ENCODE measurements around the gene OMA1.
"Not testable (repeated sequence)": the region's sequence is repeated elsewhere in the genome, so short reads cannot be mapped to it uniquely, and the experiment has no call there.

Gene OMA1

GRCh38 chr1:58570094-58570493 lies 23.6 kb upstream of the OMA1 start:
- CTCF ChIA-PET: interaction anchor here (1.8 kb wide), 1 partner anchor 83 kb away, joined by 9 read pairs; no protein-coding TSS in a partner anchor
- no peak for DNase-seq (ENCODE audit: extremely low spot score)
- POLR2A ChIA-PET: no interaction called here

GRCh38 chr1:58568911-58569310 lies 22.4 kb upstream of the OMA1 start:
- ChIA-PET POLR2A (interaction anchor here (0.9 kb wide), 1 partner anchor 22 kb away, joined by 3 read pairs; the partner anchor contains the start of gene OMA1), CTCF (interaction anchor here (1.1 to 2.3 kb wide), 4 partner anchors 12 to 83 kb away, joined by 3 to 9 read pairs (median 6); no protein-coding TSS in a partner anchor)
- no peak for DNase-seq (ENCODE audit: extremely low spot score)
- no peak for TF ChIP-seq CTCF (IDR thresholded peaks at IDR 0.05; ENCODE audit: control extremely low read depth, extremely low read depth, low read depth, missing control alignments)

More at GRCh38 chr1:58570094-58570493, 23.6 kb upstream of the OMA1 start:
- no peak for TF ChIP-seq CTCF (IDR thresholded peaks at IDR 0.05; ENCODE audit: control extremely low read depth, extremely low read depth, low read depth, missing control alignments)

GRCh38 chr1:58568271-58568860 lies 21.8 kb upstream of the OMA1 start:
- CTCF ChIA-PET: interaction anchor here (1.1 to 2.3 kb wide), 5 partner anchors 12 to 84 kb away, joined by 3 to 9 read pairs (median 7); partner anchors contain the start of gene OMA1
- no peak for TF ChIP-seq CTCF (IDR thresholded peaks at IDR 0.05; ENCODE audit: control extremely low read depth, extremely low read depth, low read depth, missing control alignments)
- POLR2A ChIA-PET: interaction anchor here (0.9 kb wide), 1 partner anchor 22 kb away, joined by 3 read pairs; the partner anchor contains the start of gene OMA1
- DNase-seq (ENCODE audit: extremely low spot score): no peak

- CTCF ChIA-PET: interaction anchor here (0.9 kb wide), 1 partner anchor 20 kb away, joined by 5 read pairs; the partner anchor contains the start of gene OMA1
- DNase-seq (ENCODE audit: extremely low spot score): no peak
- TF ChIP-seq CTCF (IDR thresholded peaks at IDR 0.05; ENCODE audit: control extremely low read depth, extremely low read depth, low read depth, missing control alignments): no peak
- POLR2A ChIA-PET: no interaction called here
These were observed 19.8 kb upstream of the OMA1 start for GRCh38 chr1:58566339-58566738.

- POLR2A ChIA-PET; CTCF ChIA-PET; DNase-seq (ENCODE audit: extremely low spot score): not testable (repeated sequence)
These were observed 17.2 kb upstream of the OMA1 start for GRCh38 chr1:58563715-58564114.

GRCh38 chr1:58561633-58562032 lies 15.1 kb upstream of the OMA1 start:
- TF ChIP-seq CTCF (IDR thresholded peaks at IDR 0.05; ENCODE audit: control extremely low read depth, extremely low read depth, low read depth, missing control alignments): no peak
- no peak for DNase-seq (ENCODE audit: extremely low spot score)
- POLR2A ChIA-PET: no interaction called here
- CTCF ChIA-PET: interaction anchor here (1.2 to 3.6 kb wide), 3 partner anchors 10 to 15 kb away, joined by 3 to 16 read pairs (median 10); partner anchors contain the start of gene OMA1

- no peak for TF ChIP-seq CTCF (IDR thresholded peaks at IDR 0.05; ENCODE audit: control extremely low read depth, extremely low read depth, low read depth, missing control alignments)
- no peak for DNase-seq (ENCODE audit: extremely low spot score)
- POLR2A ChIA-PET: no interaction called here
- CTCF ChIA-PET: interaction anchor here (2.6 kb wide), 1 partner anchor 13 kb away, joined by 9 read pairs; no protein-coding TSS in a partner anchor
These were observed 8.9 kb upstream of the OMA1 start for GRCh38 chr1:58555393-58555792.

All from GM10248 (cell line).